H1 (cell line): Measurements from ENCODE around the gene MIA3. TPM values are rescaled to one million over a fixed set of nuclear protein-coding genes. Genes with fewer than 3 reads are reported as not detected.

Experiments
- CTCF ChIA-PET: fragments of 300-600 bp; sonication (Branson Sonifier 250); formaldehyde crosslinking; loops from one replicate; lab custom pipeline; 2021; ENCODE audit not compliant: partially characterized antibody; lab: Charles Lee
- POLR2A ChIA-PET: fragments of 300-600 bp; sonication (Branson Sonifier 250); formaldehyde crosslinking; loops from one replicate; lab custom pipeline; 2021; ENCODE audit warnings: inconsistent platforms; ENCODE audit not compliant: partially characterized antibody; lab: Charles Lee
- DNase-seq, 2 experiments: peaks; one replicate each; pipeline versions ENCODE4 v3.0.0 to v3.0.0-alpha.2; 2010 to 2022; ENCODE audit warnings: low spot score in 2 of 2, low read depth in 1 of 2, mixed read lengths in 1 of 2
- FAIRE-seq: peaks from 2 replicates; lab custom pipeline; 2011; peaks lifted over from hg19 to GRCh38; lab: Jason Lieb, UNC
- H2AFZ ChIP-seq: 2 replicates; pipeline ENCODE4 v1.8.1; 2012; ENCODE audit warnings: low read length, inconsistent platforms
- H2AK5ac ChIP-seq: 2 replicates; pipeline ENCODE4 v1.6.1; 2013; ENCODE audit warnings: low read depth, low read length
- H2BK120ac ChIP-seq: replicated peaks from 2 replicates; pipeline ENCODE3; 2013; ENCODE audit warnings: low read depth, low read length, inconsistent platforms
- H2BK12ac ChIP-seq: 2 replicates; pipeline ENCODE4 v1.6.1; 2013; ENCODE audit warnings: low read depth, low read length
- H2BK15ac ChIP-seq: 2 replicates; pipeline ENCODE4 v1.6.1; 2013; ENCODE audit warnings: low read length
- H2BK20ac ChIP-seq: 2 replicates; pipeline ENCODE4 v1.6.1; 2013; ENCODE audit warnings: low read length
- H2BK5ac ChIP-seq: 2 replicates; pipeline ENCODE4 v1.6.1; 2013; ENCODE audit warnings: low read depth, low read length
- H3K14ac ChIP-seq: 2 replicates; pipeline ENCODE4 v1.6.1; 2013; ENCODE audit warnings: inconsistent platforms; ENCODE audit not compliant: insufficient read length
- H3K18ac ChIP-seq: 2 replicates; pipeline ENCODE4 v1.6.1; 2013; ENCODE audit warnings: low read length; ENCODE audit errors: extremely low read depth
- H3K23ac ChIP-seq: 2 replicates; pipeline ENCODE4 v1.6.1; 2013; ENCODE audit warnings: inconsistent platforms; ENCODE audit not compliant: insufficient read length
- H3K23me2 ChIP-seq: 2 replicates; pipeline ENCODE4 v1.6.1; 2013; ENCODE audit warnings: low read depth, low read length
- H3K27ac ChIP-seq: 2 replicates; pipeline ENCODE4 v1.6.1; 2011; ENCODE audit warnings: low read depth, low read length, inconsistent platforms
- H3K27me3 ChIP-seq, 4 experiments: replicated peaks in 1 of 4; 1 replicate in 1 of 4; 2 replicates in 3 of 4; pipeline versions ENCODE4 v1.6.1 to v1.8.1; 2011 to 2013; ENCODE audit warnings: low read length in 3 of 4, mild to moderate bottlenecking in 3 of 4, inconsistent platforms in 2 of 4, mixed read lengths in 2 of 4, moderate library complexity in 1 of 4; ENCODE audit not compliant: control insufficient read depth in 3 of 4, insufficient read depth in 3 of 4; ENCODE audit errors: extremely low read depth in 1 of 4
- H3K36me3 ChIP-seq, 4 experiments: 2 replicates each; pipeline versions ENCODE4 v1.6.1 to v1.8.1; 2011 to 2013; ENCODE audit warnings: mild to moderate bottlenecking in 4 of 4, low read length in 3 of 4, moderate library complexity in 2 of 4, control low read depth in 1 of 4, inconsistent platforms in 1 of 4; ENCODE audit not compliant: insufficient read depth in 4 of 4, control insufficient read depth in 2 of 4
- H3K4ac ChIP-seq: replicated peaks from 2 replicates; pipeline ENCODE3; 2013; ENCODE audit warnings: low read length, low read depth, mixed read lengths, inconsistent platforms; ENCODE audit not compliant: insufficient read length
- H3K4me1 ChIP-seq, 4 experiments: replicated peaks in 1 of 4; 1 replicate in 1 of 4; 2 replicates in 3 of 4; pipeline versions ENCODE4 v1.6.1 to v1.8.1; 2011 to 2013; ENCODE audit warnings: low read length in 3 of 4, inconsistent platforms in 2 of 4, mixed read lengths in 1 of 4; ENCODE audit not compliant: insufficient read depth in 4 of 4, control insufficient read depth in 3 of 4
- H3K4me2 ChIP-seq, 2 experiments: 2 replicates each; pipeline versions ENCODE4 v1.6.1 to v1.8.1; 2011 to 2013; ENCODE audit warnings: low read depth in 2 of 2, low read length in 2 of 2, control low read depth in 1 of 2, inconsistent platforms in 1 of 2, mild to moderate bottlenecking in 1 of 2; ENCODE audit not compliant: insufficient read depth in 1 of 2
- H3K4me3 ChIP-seq, 4 experiments: fragments of 200-600, 300-600 bp in 1 of 4; sonication (generic), shearing (Covaris generic), sonication (Bioruptor Twin) in 1 of 4; 2 replicates each; pipeline versions ENCODE4 v1.5.1 to v1.8.1; 2011 to 2016; ENCODE audit warnings: low read length in 4 of 4, low read depth in 3 of 4, control low read depth in 2 of 4, inconsistent platforms in 2 of 4, mild to moderate bottlenecking in 2 of 4, mixed read lengths in 1 of 4, moderate library complexity in 1 of 4; ENCODE audit not compliant: insufficient read depth in 2 of 4; ENCODE audit errors: extremely low read depth in 1 of 4
- H3K56ac ChIP-seq: replicated peaks from 2 replicates; pipeline ENCODE3; 2013; ENCODE audit warnings: low read depth, mild to moderate bottlenecking, mixed read lengths, low read length, inconsistent platforms; ENCODE audit not compliant: insufficient read length
- H3K79me1 ChIP-seq: 2 replicates; pipeline ENCODE4 v1.6.1; 2013; ENCODE audit warnings: low read depth, low read length, control low read depth
- H3K79me2 ChIP-seq, 2 experiments: 2 replicates each; pipeline versions ENCODE4 v1.6.1 to v1.8.1; 2012 to 2013; ENCODE audit warnings: low read length in 2 of 2, mild to moderate bottlenecking in 2 of 2, inconsistent platforms in 1 of 2; ENCODE audit not compliant: insufficient read depth in 2 of 2, control insufficient read depth in 1 of 2
- H3K9ac ChIP-seq, 4 experiments: replicated peaks in 1 of 4; 1 replicate in 1 of 4; 2 replicates in 3 of 4; pipeline versions ENCODE4 v1.6.1 to v1.8.1; 2011 to 2013; ENCODE audit warnings: low read depth in 3 of 4, low read length in 3 of 4, control low read depth in 2 of 4, mild to moderate bottlenecking in 2 of 4, moderate library complexity in 2 of 4, inconsistent platforms in 1 of 4; ENCODE audit errors: extremely low read depth in 1 of 4
- H3K9me3 ChIP-seq, 2 experiments: 2 replicates each; pipeline versions ENCODE4 v1.6.1 to v1.8.1; 2012 to 2013; ENCODE audit warnings: mild to moderate bottlenecking in 2 of 2, moderate library complexity in 2 of 2, control low read depth in 1 of 2, inconsistent platforms in 1 of 2, low read depth in 1 of 2, low read length in 1 of 2, mixed read lengths in 1 of 2; ENCODE audit not compliant: insufficient read depth in 2 of 2
- H4K20me1 ChIP-seq, 2 experiments: replicated peaks in 1 of 2; 2 replicates each; pipeline versions ENCODE3 to v1.8.1; 2011 to 2013; ENCODE audit warnings: inconsistent platforms in 2 of 2, low read length in 2 of 2, mild to moderate bottlenecking in 1 of 2; ENCODE audit not compliant: insufficient read depth in 2 of 2, control insufficient read depth in 1 of 2
- H4K5ac ChIP-seq: 2 replicates; pipeline ENCODE4 v1.6.1; 2013; ENCODE audit warnings: low read length, low read depth, mixed read lengths, inconsistent platforms; ENCODE audit not compliant: insufficient read length
- H4K8ac ChIP-seq: 2 replicates; pipeline ENCODE4 v1.8.0; 2013; ENCODE audit warnings: mild to moderate bottlenecking, moderate library complexity, low read length, inconsistent platforms; ENCODE audit not compliant: insufficient read depth; ENCODE audit errors: extremely low read depth
- H4K91ac ChIP-seq: replicated peaks from 2 replicates; pipeline ENCODE3; 2013; ENCODE audit warnings: low read length, mixed read lengths, inconsistent platforms; ENCODE audit not compliant: insufficient read length
- BACH1 ChIP-seq: IDR thresholded peaks from 2 replicates; pipeline ENCODE4 v1.6.1; 2012; ENCODE audit warnings: low read length, improper control_type of control experiment
- CBX8 ChIP-seq: fragments of 300-800, 300-1000 bp; sonication (generic); IDR thresholded peaks from 2 replicates; pipeline ENCODE4 v1.7.1; 2016; ENCODE audit warnings: low read depth, low read length, borderline replicate concordance
- CTBP2 ChIP-seq: IDR thresholded peaks from 2 replicates; pipeline ENCODE4 v1.7.0; 2011; ENCODE audit warnings: borderline replicate concordance, mild to moderate bottlenecking, moderate library complexity, mixed read lengths, low read length; ENCODE audit not compliant: insufficient read depth, insufficient read length
- EP300 ChIP-seq, 2 experiments: IDR thresholded peaks; 1 replicate in 1 of 2; 2 replicates in 1 of 2; pipeline ENCODE4 v1.6.1; 2011 to 2012; ENCODE audit warnings: low read depth in 2 of 2, low read length in 2 of 2, mild to moderate bottlenecking in 2 of 2, borderline replicate concordance in 1 of 2, inconsistent platforms in 1 of 2, moderate library complexity in 1 of 2
- GTF2F1 ChIP-seq: IDR thresholded peaks from 2 replicates; pipeline ENCODE4 v1.6.1; 2012; ENCODE audit warnings: low read depth, low read length, improper control_type of control experiment, borderline replicate concordance
- JUN ChIP-seq: IDR thresholded peaks from 2 replicates; pipeline ENCODE4 v1.6.1; 2011; ENCODE audit warnings: low read depth, mild to moderate bottlenecking, improper control_type of control experiment, low read length
- POLR2A ChIP-seq, 2 experiments: IDR thresholded peaks; 1 replicate in 1 of 2; 2 replicates in 1 of 2; pipeline ENCODE4 v1.6.1; 2011; ENCODE audit warnings: low read depth in 2 of 2, low read length in 2 of 2, mild to moderate bottlenecking in 2 of 2; ENCODE audit errors: control extremely low read depth in 1 of 2
- RNF2 ChIP-seq: fragments of 200-900, 300-1000 bp; sonication (generic); IDR thresholded peaks from 2 replicates; pipeline ENCODE4 v1.7.1; 2016; ENCODE audit warnings: borderline replicate concordance, low read depth, mild to moderate bottlenecking, antibody characterized with exemption, low read length; ENCODE audit not compliant: poor library complexity, severe bottlenecking; ENCODE audit errors: missing control alignments
- RXRA ChIP-seq: IDR thresholded peaks from 2 replicates; pipeline ENCODE4 v1.6.1; 2011; ENCODE audit warnings: low read depth, mild to moderate bottlenecking, low read length, moderate library complexity; ENCODE audit not compliant: insufficient read depth
- SIX5 ChIP-seq: IDR thresholded peaks from 2 replicates; pipeline ENCODE4 v1.6.1; 2011; ENCODE audit warnings: mild to moderate bottlenecking, low read depth, low read length
- SP2 ChIP-seq: IDR thresholded peaks from 2 replicates; pipeline ENCODE4 v1.6.1; 2012; ENCODE audit warnings: mild to moderate bottlenecking, low read length, inconsistent platforms
- WGBS, 2 experiments: shearing (Covaris generic) in 1 of 2; methylation state at CpG; one replicate each; pipeline versions ENCODE4 v1.1.6 to v1.1.7; 2013 to 2015; ENCODE audit warnings: low lambda C conversion rate in 2 of 2, mixed read lengths in 2 of 2, inconsistent platforms in 1 of 2, low coverage in 1 of 2, missing lambda C conversion rate in 1 of 2; ENCODE audit not compliant: insufficient replicate concordance in 2 of 2, insufficient coverage in 1 of 2, insufficient read length in 1 of 2; ENCODE audit errors: extremely low coverage in 1 of 2, missing lambda C conversion rate in 1 of 2; 5-methylcytosine and 5-hydroxymethylcytosine counted together
- polyA plus RNA-seq, 7 experiments: library from polyadenylated mRNA; depleted of rRNA in 3 of 7; stranded (reverse) in 5 of 7; unstranded in 2 of 7; fragments of >200 nt in 5 of 7; fragments of 200-250 nt in 2 of 7; gene quantifications; 1 replicate in 5 of 7; 2 replicates in 1 of 7; 4 replicates in 1 of 7; pipeline versions ENCODE4 v1.2.1 to v1.2.3, GENCODE V29; 2011 to 2013; ENCODE audit warnings: missing spikeins in 2 of 7, mixed read lengths in 2 of 7
- total RNA-seq: library from RNA; stranded (reverse); fragmentation: NEBNext Ultra II Directional; extraction: Animal tissue kit (Norgen Biotek cat#: 25700); gene quantifications from 2 replicates; pipeline ENCODE4 v1.2.1, GENCODE V29; 2021

The MIA3 gene
- total and polyA plus RNA-seq, 2 of the 8 experiments (the other 6 are each of a cell fraction or from before 2014, with no cell fraction given), result 69.0 to 105 TPM

GRCh38 chr1:222642468-222642867, 24.6 kb downstream of the MIA3 start:
- Histone ChIP-seq H3K23me2 (peaks cover 6% of the 10 kb centered on the region), H2BK15ac (no peak overlapping the region), H4K20me1 (peaks cover 0 to 3% of the 10 kb centered on the region in 2 experiments), H3K36me3 (peaks cover 0 to 10% (median 1%) of the 10 kb centered on the region in 4 experiments; a peak in 2 of 8 replicates), H3K4me3 (no peak overlapping the region), H2BK120ac (no peak overlapping the region), H3K79me1 (no peaks in the 10 kb centered on the region; the same call in 1 of the 2 replicates), H4K5ac (no peak overlapping the region), H3K27me3 (no peaks in the 10 kb centered on the region), H2AFZ (no peak overlapping the region), H3K23ac (no peak overlapping the region), H3K27ac (no peak overlapping the region), H4K91ac (no peak overlapping the region), H3K18ac (no peak overlapping the region), H3K56ac (no peak overlapping the region), H2BK20ac (no peak overlapping the region), H3K4me2 (no peak overlapping the region; a peak in 1 of 4 replicates), H2AK5ac (no peak overlapping the region), H4K8ac (no peak overlapping the region), H3K79me2 (peaks cover 0 to 13% of the 10 kb centered on the region in 2 experiments; a peak in 2 of 4 replicates), H3K14ac (no peak overlapping the region), H3K9ac (no peak overlapping the region), H3K4ac (no peak overlapping the region), H3K9me3 (no peaks in the 10 kb centered on the region; a peak in 1 of 4 replicates), H2BK5ac (no peak overlapping the region), H3K4me1 (no peaks in the 10 kb centered on the region; a peak in 1 of 7 replicates), H2BK12ac (no peak overlapping the region)
- ChIA-PET CTCF (no interaction called here), POLR2A (no interaction called here)
- 89% methylated on average over 1 of the region's 1 CpG; no CpG with 5 or more reads in 1 of the 2 experiments for WGBS, 2 experiments
- FAIRE-seq (no peak), DNase-seq (no peak)
- TF ChIP-seq BACH1 (no peak), GTF2F1 (no peak), RNF2 (no peak), CBX8 (no peak), RXRA (no peak), POLR2A (IDR thresholded peaks at IDR 0.05; ENCODE audit: control extremely low read depth in 1 of 2, low read depth in 2 of 2, low read length in 2 of 2) (no peak), CTBP2 (no peak), JUN (no peak), EP300 (IDR thresholded peaks at IDR 0.05; ENCODE audit: borderline replicate concordance in 1 of 2, low read depth in 2 of 2, low read length in 2 of 2) (no peak), SP2 (no peak), SIX5 (no peak)
